Activated CD8-positive, alpha-beta memory T cell treated with anti-CD3 and anti-CD28 coated beads for 24 hours (primary cell): ENCODE measurements around the gene DUSP6.
A peak's percentile ranks its signal among the peaks of the same experiment; 100 is the strongest.

Source experiments
- DNase-seq: peaks from one replicate; pipeline ENCODE4 v3.0.0-alpha.2; 2020

DUSP6 gene

DNA sequence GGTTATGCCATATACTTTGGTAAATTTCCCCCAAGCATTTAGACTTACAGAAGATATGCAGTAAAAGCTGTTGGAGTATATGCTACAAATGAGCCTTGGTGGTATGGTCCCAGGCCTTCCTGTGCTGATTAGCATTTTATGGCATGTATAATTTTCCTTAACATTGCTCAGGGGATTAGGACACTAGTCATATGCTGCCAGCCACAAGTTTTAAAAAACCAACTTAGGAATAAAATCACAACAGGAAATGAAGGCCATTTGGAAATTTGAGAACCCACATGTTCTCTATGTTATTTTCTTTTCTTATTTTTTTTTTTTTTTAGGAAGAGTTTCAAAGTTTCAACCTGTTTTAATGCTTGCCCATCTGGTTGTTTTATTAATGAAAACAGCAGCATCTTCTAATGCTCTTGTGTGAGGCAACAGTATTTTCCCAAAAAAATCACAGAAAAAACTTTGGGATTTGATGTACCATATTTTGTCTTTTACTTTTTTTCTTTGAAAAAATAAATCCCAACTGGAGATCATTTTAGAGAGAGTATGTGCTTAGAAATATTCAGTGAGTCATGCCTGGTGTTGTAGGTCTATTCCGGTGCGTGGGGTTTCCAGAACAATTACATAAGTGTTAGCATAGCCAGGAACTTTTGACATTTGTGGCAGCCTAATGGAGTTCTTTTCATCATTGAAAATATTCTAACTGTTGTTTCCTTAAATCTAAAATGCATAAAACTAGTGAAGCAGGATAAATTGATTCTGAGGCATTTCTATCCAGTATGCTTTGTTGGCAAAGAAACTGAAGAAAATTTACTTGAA lies 21.7 kb upstream of the DUSP6 start:
- no peak for DNase-seq

GRCh38 chr12:89372584-89373370 lies 20.5 kb upstream of the DUSP6 start:
- DNase-seq, result no peak

- no peak for DNase-seq
These were observed 18.5 kb upstream of the DUSP6 start for GRCh38 chr12:89370850-89371249.

- no peak for DNase-seq
These were observed 18.1 kb upstream of the DUSP6 start for GRCh38 chr12:89370421-89370831.

- no peak for DNase-seq
These were observed 16.9 kb upstream of the DUSP6 start for GRCh38 chr12:89369166-89369565.

- no peak for DNase-seq
These were observed 16.1 kb upstream of the DUSP6 start for GRCh38 chr12:89368391-89368790.

- DNase-seq, result no peak
These were observed 14.5 kb upstream of the DUSP6 start for GRCh38 chr12:89366676-89367364.

- DNase-seq, result no peak
These were observed 12.3 kb upstream of the DUSP6 start for GRCh38 chr12:89364631-89365030.

GRCh38 chr12:89364058-89364457 lies 11.8 kb upstream of the DUSP6 start:
- no peak for DNase-seq

GRCh38 chr12:89363582-89363981 lies 11.3 kb upstream of the DUSP6 start:
- DNase-seq, result no peak

DNA sequence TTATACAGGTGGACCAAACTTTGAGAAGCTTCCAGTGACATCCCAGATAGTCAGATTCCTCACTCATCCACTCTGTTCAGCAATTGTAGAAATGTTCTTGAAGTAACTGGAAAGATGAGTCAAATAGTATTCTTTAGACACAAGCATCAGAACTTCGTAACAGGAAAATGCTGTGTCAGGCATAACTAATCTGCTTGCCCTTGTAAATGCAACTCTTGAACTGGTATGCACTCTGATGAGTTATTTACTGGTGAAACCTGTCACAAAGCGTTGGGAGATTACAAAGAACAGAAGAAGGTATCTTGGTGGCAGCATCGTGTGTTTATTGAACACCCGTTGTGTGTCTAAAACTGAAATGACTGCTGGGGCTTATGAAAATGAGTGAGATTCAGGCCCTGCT lies 10.8 kb upstream of the DUSP6 start:
- DNase-seq, result no peak

DNA sequence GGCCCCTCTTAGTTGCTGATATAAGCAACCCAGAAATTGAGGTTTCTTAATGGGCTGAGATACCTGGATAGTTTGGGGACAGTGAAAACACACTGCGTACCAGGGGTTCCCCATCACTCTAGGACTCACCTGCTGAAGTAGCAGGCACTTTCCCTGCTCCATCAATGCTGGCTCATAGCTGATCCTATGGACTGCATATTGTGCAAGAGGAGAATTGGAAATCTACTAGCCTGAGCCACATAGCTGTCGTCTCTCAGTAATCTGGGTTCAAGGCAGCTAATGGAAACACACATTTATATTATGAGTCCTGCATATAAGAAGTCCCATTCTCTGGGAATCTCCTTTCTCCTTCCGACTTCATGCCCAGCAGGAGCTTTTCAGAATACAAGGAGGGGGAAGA lies 7.3 kb upstream of the DUSP6 start:
- no peak for DNase-seq

- DNase-seq, result no peak
These were observed 6.5 kb upstream of the DUSP6 start for GRCh38 chr12:89358805-89359204.

DNA sequence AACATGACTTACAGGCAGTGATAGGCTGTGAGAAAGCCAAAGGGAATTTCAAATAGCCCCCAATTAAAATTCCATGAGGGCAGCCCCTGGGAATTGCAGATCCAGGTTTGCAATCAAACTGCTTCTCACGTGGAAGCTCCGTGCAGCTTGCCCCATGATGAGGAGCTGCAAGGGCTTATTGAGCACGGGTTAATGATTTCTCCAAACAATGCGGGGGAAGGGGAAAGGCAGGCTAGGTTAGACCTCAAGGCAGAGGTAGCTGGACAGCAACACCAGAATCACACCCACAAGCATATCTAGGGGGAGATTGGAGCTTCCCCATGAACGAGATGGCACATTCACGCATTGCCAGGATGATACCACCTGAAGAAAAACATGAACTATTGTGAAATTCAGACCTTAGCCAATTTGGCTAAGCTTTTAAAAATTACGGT lies 5.0 kb upstream of the DUSP6 start:
- DNase-seq, result no peak

GRCh38 chr12:89356069-89356665 lies 3.9 kb upstream of the DUSP6 start:
- DNase-seq, result no peak

- DNase-seq, result no peak
These were observed 3.2 kb upstream of the DUSP6 start for GRCh38 chr12:89355243-89356068.

DNA sequence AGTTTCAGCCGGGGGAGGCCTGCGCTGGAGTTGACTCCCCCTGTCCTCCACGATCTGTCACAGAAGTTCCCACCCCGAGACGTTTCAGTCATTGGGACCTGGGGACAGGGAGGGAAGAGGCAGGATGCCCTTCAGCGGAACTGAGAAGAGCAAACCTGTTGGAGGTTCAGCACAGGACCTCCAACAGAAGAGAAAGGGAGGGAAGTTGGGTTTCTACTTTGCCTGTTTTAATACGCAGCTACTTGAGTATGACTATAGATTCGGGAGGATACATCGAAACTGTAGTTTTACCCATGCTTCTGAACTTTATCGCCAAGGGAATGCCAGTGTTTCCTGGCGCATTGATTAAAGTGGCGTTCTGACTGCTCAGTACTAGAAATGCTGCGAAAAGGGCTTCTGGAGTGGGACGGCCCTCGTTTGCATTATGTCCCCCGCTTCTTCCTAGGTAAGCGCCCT lies 2.3 kb upstream of the DUSP6 start:
- no peak for DNase-seq

- peak; percentile 86 for DNase-seq
These were observed 1.7 kb upstream of the DUSP6 start for GRCh38 chr12:89353823-89354611.

GRCh38 chr12:89353188-89353822 lies 1.0 kb upstream of the DUSP6 start:
- DNase-seq, result peak; percentile 84

DNA sequence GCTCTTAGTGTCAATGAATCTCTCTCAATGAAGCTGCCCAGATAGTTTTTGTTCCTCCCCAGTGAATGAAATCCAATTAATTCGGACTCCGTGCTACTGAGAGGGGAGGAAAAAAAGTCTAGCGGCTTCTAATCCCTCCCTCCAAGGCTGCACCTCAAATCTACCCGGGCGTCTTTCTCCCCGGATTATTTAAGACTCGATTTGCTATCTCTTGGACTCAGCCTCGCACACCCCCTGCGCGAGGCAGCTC lies 134 bp downstream of the DUSP6 start:
- DNase-seq, result no peak
